Pancreas (tissue), 10 donors: Measurements from ENCODE around the gene MAGOHB. TPM values are rescaled to one million over a fixed set of nuclear protein-coding genes. Genes with fewer than 3 reads are reported as not detected.

Experiments
- ATAC-seq, 4 donors: fragments of 200-7000 bp; cut with Tn5 transposase; one replicate each; pipeline versions ENCODE4 v1.8.0 to v1.9.1; 2020; ENCODE audit warnings: mild to moderate bottlenecking in 4 of 4, moderate library complexity in 4 of 4
- DNase-seq, 6 donors: peaks; one replicate each; pipeline ENCODE4 v3.0.0-alpha.2; 2020
- FAIRE-seq: peaks from 2 replicates; lab custom pipeline; 2012; peaks lifted over from hg19 to GRCh38; lab: Jason Lieb, UNC
- H3K27ac ChIP-seq, 4 donors: fragments of 200-600 bp; sonication (generic); 1 replicate in 3 of 4; 2 replicates in 1 of 4; pipeline versions ENCODE4 v1.5.0 to v1.8.0; 2020
- H3K27me3 ChIP-seq, 4 donors: fragments of 200-600 bp; one replicate each; pipeline ENCODE4 v1.8.0; 2021
- H3K36me3 ChIP-seq, 3 donors: fragments of 200-600 bp; sonication (generic) in 1 of 3; one replicate each; pipeline versions ENCODE4 v1.5.0 to v1.8.0; 2020 to 2021
- H3K4me1 ChIP-seq, 3 donors: fragments of 200-600 bp; one replicate each; pipeline ENCODE4 v1.8.0; 2021
- H3K4me3 ChIP-seq, 4 donors: fragments of 200-600 bp; sonication (generic) in 2 of 4; one replicate each; pipeline versions ENCODE4 v1.5.0 to v1.8.0; 2020 to 2021
- H3K9me3 ChIP-seq, 4 donors: fragments of 200-600 bp; one replicate each; pipeline ENCODE4 v1.8.0; 2021
- WGBS, 2 donors: extraction: QIAGEN DNeasy Blood & Tissue Kit; methylation state at CpG; one replicate each; pipeline ENCODE4 v1.1.7; 2013; 5-methylcytosine and 5-hydroxymethylcytosine counted together
- intact Hi-C, 3 donors: fragments of 100-400 bp; cut with DNase I; formaldehyde crosslinking; loops; one replicate each; pipeline versions ENCODE4 v1.11.1 to v1.14.2; 2022
- polyA plus RNA-seq, 2 donors: library from polyadenylated mRNA; stranded (reverse); fragments of 200-250 nt; gene quantifications; one replicate each; pipeline ENCODE4 v1.2.3, GENCODE V29; 2013
- total RNA-seq, 6 donors: library from RNA; stranded (reverse); fragmentation: NEBNext Ultra II Directional in 4 of 6; extraction: Animal tissue kit (Norgen Biotek cat#: 25700) in 4 of 6; gene quantifications; one replicate each; pipeline versions ENCODE4 v1.2.1 to v1.2.4, GENCODE V29; 2021 to 2023
- TF ChIP-seq, protein P1 (sequence below), 4 donors: fragments of 200-600 bp; sonication (generic) in 3 of 4; IDR thresholded peaks; one replicate each; pipeline versions ENCODE4 v1.5.0 to v1.8.0; 2021; ENCODE audit warnings: antibody characterized with exemption in 4 of 4
- donor health status: healthy with polysubstance abuse.
- donor health status: DM: no; HTN: no; CAD: no; lungs with moderate emphysema.
- donor health status: DM: no; HTN: no; CAD: no.
- donor health status: control.
- donor health status: control.
- donor health status: Bipolar disorder and iron deficiency.
- donor health status: DM: yes; HTN: yes; CAD: no.
- donor health status: DM: no; HTN: no; CAD: no.
- donor health status: DM: no; HTN: no; CAD: no.
- donor health status: DM: yes; HTN: yes; CAD: no.

The MAGOHB gene
- total and polyA plus RNA-seq, 8 donors: 5.4 to 18.6 (median 9.8) TPM

GRCh38 chr12:10559244-10559643 is 54.2 kb downstream of the MAGOHB start:
- 75 to 77% methylated on average over 2 of the region's 2 CpGs for WGBS, 2 donors
- intact Hi-C loops: loop anchor here in 2 of 3 donors (10.0 kb wide), 2 partner anchors 234 to 324 kb away; no protein-coding TSS in a partner anchor
- no peaks in the 10 kb centered on the region for H3K4me1 ChIP-seq
- H3K9me3 ChIP-seq: no peaks in the 10 kb centered on the region
- TF ChIP-seq, protein P1, sequence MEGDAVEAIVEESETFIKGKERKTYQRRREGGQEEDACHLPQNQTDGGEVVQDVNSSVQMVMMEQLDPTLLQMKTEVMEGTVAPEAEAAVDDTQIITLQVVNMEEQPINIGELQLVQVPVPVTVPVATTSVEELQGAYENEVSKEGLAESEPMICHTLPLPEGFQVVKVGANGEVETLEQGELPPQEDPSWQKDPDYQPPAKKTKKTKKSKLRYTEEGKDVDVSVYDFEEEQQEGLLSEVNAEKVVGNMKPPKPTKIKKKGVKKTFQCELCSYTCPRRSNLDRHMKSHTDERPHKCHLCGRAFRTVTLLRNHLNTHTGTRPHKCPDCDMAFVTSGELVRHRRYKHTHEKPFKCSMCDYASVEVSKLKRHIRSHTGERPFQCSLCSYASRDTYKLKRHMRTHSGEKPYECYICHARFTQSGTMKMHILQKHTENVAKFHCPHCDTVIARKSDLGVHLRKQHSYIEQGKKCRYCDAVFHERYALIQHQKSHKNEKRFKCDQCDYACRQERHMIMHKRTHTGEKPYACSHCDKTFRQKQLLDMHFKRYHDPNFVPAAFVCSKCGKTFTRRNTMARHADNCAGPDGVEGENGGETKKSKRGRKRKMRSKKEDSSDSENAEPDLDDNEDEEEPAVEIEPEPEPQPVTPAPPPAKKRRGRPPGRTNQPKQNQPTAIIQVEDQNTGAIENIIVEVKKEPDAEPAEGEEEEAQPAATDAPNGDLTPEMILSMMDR (IDR thresholded peaks at IDR 0.05): no peak
- no peak for DNase-seq
- H3K27me3 ChIP-seq: peaks cover 0 to 9% (median 0%) of the 10 kb centered on the region in 4 donors
- H3K4me3 ChIP-seq: no peak overlapping the region
- ATAC-seq: no peak
- no peaks in the 10 kb centered on the region for H3K36me3 ChIP-seq
- no peak for FAIRE-seq
- no peak overlapping the region for H3K27ac ChIP-seq

GRCh38 chr12:10558789-10559188 is 54.6 kb downstream of the MAGOHB start:
- ATAC-seq (no peak), DNase-seq (no peak), FAIRE-seq (no peak)
- TF ChIP-seq, protein P1 (IDR thresholded peaks at IDR 0.05): no peak
- no peaks in the 10 kb centered on the region for H3K9me3 ChIP-seq
- H3K36me3 ChIP-seq: no peaks in the 10 kb centered on the region
- no peak overlapping the region for H3K4me3 ChIP-seq
- peaks cover 0 to 9% (median 0%) of the 10 kb centered on the region in 4 donors for H3K27me3 ChIP-seq
- intact Hi-C loops: loop anchor here in 2 of 3 donors (10.0 kb wide), 2 partner anchors 234 to 324 kb away; no protein-coding TSS in a partner anchor
- no peak overlapping the region for H3K27ac ChIP-seq
- WGBS, 2 donors: 91 to 92% methylated on average over 3 of the region's 3 CpGs
- no peaks in the 10 kb centered on the region for H3K4me1 ChIP-seq

DNA sequence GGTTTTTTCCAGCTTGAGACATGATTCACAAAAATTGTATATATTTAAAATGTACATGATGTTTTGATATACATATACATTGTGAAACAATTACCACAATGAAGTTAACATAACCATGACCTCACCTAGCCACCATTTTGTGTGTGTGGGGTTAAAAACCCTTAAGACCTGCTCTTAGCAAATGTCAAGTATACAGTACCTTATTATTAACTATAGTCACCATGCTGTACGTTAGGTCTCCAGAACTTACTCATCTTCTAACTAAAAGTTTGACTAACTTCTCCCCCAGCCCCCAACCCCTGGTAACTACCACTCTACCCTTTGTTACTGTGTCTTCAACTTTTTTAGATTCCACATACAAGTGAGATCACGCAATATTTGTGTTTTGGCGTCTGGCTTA is 55.1 kb downstream of the MAGOHB start:
- no peak for ATAC-seq
- Histone ChIP-seq H3K4me3 (no peak overlapping the region), H3K36me3 (no peaks in the 10 kb centered on the region), H3K27ac (no peak overlapping the region), H3K27me3 (peaks cover 0 to 9% (median 0%) of the 10 kb centered on the region in 4 donors), H3K4me1 (no peaks in the 10 kb centered on the region), H3K9me3 (no peaks in the 10 kb centered on the region)
- TF ChIP-seq, protein P1 (IDR thresholded peaks at IDR 0.05): no peak
- no peak for DNase-seq
- FAIRE-seq: no peak
- intact Hi-C loops: loop anchor here in 2 of 3 donors (10.0 kb wide), 2 partner anchors 234 to 324 kb away; no protein-coding TSS in a partner anchor
- 72 to 79% methylated on average over 3 of the region's 3 CpGs for WGBS, 2 donors

DNA sequence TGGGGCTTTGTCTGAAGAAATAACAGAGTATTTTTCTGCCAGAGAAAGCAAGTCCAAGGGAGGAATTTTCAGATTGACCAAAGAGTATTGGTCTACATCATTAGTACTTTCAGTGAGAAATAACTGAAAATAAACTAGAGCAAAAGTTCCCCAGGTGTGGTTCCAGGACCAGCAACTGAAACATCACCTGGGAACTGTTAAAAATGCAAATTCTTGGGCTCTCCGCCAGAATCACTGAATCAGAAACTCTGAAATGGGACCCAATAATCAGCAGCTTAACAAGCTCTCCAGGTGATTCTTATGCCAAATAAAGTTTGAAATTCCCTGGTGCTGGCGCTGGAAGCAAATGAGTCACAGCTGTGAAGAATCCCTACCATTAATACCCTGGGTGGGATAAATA is 55.6 kb downstream of the MAGOHB start:
- TF ChIP-seq, protein P1 (IDR thresholded peaks at IDR 0.05): no peak
- FAIRE-seq: no peak
- no peaks in the 10 kb centered on the region for H3K4me1 ChIP-seq
- 45 to 60% methylated on average over 2 of the region's 2 CpGs for WGBS, 2 donors
- intact Hi-C loops: loop anchor here in 2 of 3 donors (10.0 kb wide), 2 partner anchors 233 to 323 kb away; no protein-coding TSS in a partner anchor
- no peak overlapping the region for H3K4me3 ChIP-seq
- no peak overlapping the region for H3K27ac ChIP-seq
- H3K27me3 ChIP-seq: peaks cover 0 to 9% (median 0%) of the 10 kb centered on the region in 4 donors
- H3K9me3 ChIP-seq: no peaks in the 10 kb centered on the region
- no peaks in the 10 kb centered on the region for H3K36me3 ChIP-seq
- ATAC-seq: no peak
- DNase-seq: no peak

GRCh38 chr12:10557329-10557728 is 56.1 kb downstream of the MAGOHB start:
- Histone ChIP-seq H3K27me3 (peaks cover 0 to 9% (median 0%) of the 10 kb centered on the region in 4 donors), H3K9me3 (no peaks in the 10 kb centered on the region), H3K4me1 (no peaks in the 10 kb centered on the region), H3K27ac (no peak overlapping the region), H3K36me3 (no peaks in the 10 kb centered on the region), H3K4me3 (no peak overlapping the region)
- DNase-seq (no peak), FAIRE-seq (no peak), ATAC-seq (no peak)
- TF ChIP-seq, protein P1 (IDR thresholded peaks at IDR 0.05): no peak
- 44 to 49% methylated on average over 6 of the region's 6 CpGs for WGBS, 2 donors
- intact Hi-C loops: loop anchor here in 2 of 3 donors (10.0 kb wide), 2 partner anchors 233 to 323 kb away; no protein-coding TSS in a partner anchor
